Measurements from ENCODE around the gene FLT1. TPM values are rescaled to one million over a fixed set of nuclear protein-coding genes. Genes with fewer than 3 reads are reported as not detected.

Gene FLT1
- total and polyA plus RNA-seq, 7 experiments from 2014 or later = 1.7 to 2.7 (median 2.2) TPM

DNA sequence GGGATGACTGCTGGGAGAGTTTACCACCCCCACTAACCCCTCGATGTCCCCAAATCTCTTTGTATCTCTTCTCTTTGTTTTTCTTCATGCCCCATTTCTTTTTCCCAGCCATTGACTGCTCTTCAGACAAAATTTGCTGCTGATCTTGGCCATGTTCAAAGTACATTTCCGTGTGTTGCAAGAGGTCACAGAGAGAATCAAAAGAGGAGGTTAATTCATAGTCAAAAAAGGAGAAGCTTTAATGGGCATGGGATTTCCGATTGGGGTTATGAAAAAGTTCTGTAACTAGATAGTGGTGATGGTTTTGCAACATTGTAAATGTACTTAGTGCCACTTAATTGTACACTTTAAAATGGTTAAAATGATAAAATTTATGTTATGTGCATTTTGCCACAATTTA, 121.1 kb downstream of the FLT1 start:
- DNase-seq = no peak
- ATAC-seq = peak; percentile 57
- Histone ChIP-seq H3K4me1 (ENCODE audit: control insufficient read depth in 2 of 2, insufficient read depth in 2 of 2, low read length in 2 of 2) (no peaks in the 10 kb centered on the region), H3K36me3 (ENCODE audit: control insufficient read depth in 2 of 3, insufficient read depth in 3 of 3, low read length in 3 of 3) (no peaks in the 10 kb centered on the region), H3K4me3 (ENCODE audit: low read length) (no peak overlapping the region), H3K27me3 (ENCODE audit: control insufficient read depth in 2 of 2, insufficient read depth in 2 of 2, low read length in 2 of 2) (no peaks in the 10 kb centered on the region), H3K9me3 (ENCODE audit: control insufficient read depth in 2 of 3, low read length in 3 of 3) (no peaks in the 10 kb centered on the region), H3K27ac (ENCODE audit: low read depth, low read length) (no peak overlapping the region)
- Mint-ChIP-seq H3K9me3 (no peaks in the 10 kb centered on the region), H3K27ac (no peak overlapping the region), H3K27me3 (peaks cover 0 to 24% (median 2%) of the 10 kb centered on the region in 5 donors), H3K36me3 (peaks cover 0 to under 1% (median 0%) of the 10 kb centered on the region in 5 donors), H3K4me3 (no peak overlapping the region), H3K4me1 (peaks cover 0 to 1% (median 0%) of the 10 kb centered on the region in 7 donors)
- intact Hi-C loops (cut with micrococcal nuclease) = no loop called here
- ChIA-PET CTCF (no interaction called here), POLR2A (no interaction called here)

DNA sequence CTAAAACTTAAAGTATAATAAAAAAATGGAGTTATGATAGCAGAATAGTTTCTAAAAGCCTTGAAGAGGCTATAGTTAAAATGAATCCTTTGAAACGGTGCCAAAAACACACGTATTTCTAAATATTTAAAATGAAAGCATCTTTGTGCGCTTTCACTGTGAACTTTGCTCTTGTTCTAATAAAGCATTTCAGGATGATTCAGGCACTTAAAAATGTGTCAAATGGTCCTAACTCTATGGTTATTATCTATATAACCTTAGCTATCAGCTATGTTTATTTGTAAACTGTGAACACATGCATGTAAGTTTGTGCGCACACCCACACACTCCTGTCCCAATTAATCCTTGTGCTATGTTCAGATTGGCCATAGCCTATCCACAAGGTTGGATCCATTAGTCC, 124.5 kb downstream of the FLT1 start:
- H3K4me3 ChIP-seq (ENCODE audit: low read length) = no peak overlapping the region
- H3K4me1 Mint-ChIP-seq = no peaks in the 10 kb centered on the region
- H3K36me3 ChIP-seq (ENCODE audit: control insufficient read depth in 2 of 3, insufficient read depth in 3 of 3, low read length in 3 of 3) = no peaks in the 10 kb centered on the region
- DNase-seq = no peak
- no peak overlapping the region for H3K4me3 Mint-ChIP-seq
- intact Hi-C loops (cut with micrococcal nuclease) = no loop called here
- no peak for ATAC-seq
- no peak overlapping the region for H3K27ac Mint-ChIP-seq
- POLR2A ChIA-PET = no interaction called here
- CTCF ChIA-PET = no interaction called here
- H3K4me1 ChIP-seq (ENCODE audit: control insufficient read depth in 2 of 2, insufficient read depth in 2 of 2, low read length in 2 of 2) = no peaks in the 10 kb centered on the region
- peaks cover 0 to 19% (median 0%) of the 10 kb centered on the region in 5 donors for H3K27me3 Mint-ChIP-seq
- peaks cover 0 to 5% (median 4%) of the 10 kb centered on the region in 5 donors for H3K36me3 Mint-ChIP-seq
- H3K9me3 Mint-ChIP-seq = peaks cover 0 to 6% (median 0%) of the 10 kb centered on the region in 11 donors
- no peaks in the 10 kb centered on the region for H3K27me3 ChIP-seq (ENCODE audit: control insufficient read depth in 2 of 2, insufficient read depth in 2 of 2, low read length in 2 of 2)
- no peak overlapping the region for H3K27ac ChIP-seq (ENCODE audit: low read depth, low read length)
- H3K9me3 ChIP-seq (ENCODE audit: control insufficient read depth in 2 of 3, low read length in 3 of 3) = no peaks in the 10 kb centered on the region

DNA sequence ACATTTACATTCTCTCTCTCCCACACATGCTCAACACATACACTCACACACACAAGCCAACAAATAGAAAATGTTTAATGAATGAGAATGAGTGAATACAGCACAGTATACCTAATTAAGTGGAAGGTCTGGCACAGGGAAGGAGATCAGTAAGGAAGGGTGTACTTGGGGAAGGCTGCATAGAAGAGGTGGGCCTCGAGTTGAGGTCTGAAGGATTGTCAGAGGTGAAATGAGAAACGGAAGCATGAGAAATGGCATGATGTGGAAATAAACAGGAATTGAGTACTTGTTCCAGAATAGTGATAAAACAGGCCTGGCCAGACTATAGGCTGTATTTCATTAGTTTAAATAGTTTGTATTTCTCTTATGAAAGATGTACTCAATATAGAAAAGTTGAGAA, 136.2 kb downstream of the FLT1 start:
- H3K36me3 ChIP-seq (ENCODE audit: control insufficient read depth in 2 of 3, insufficient read depth in 3 of 3, low read length in 3 of 3) = no peaks in the 10 kb centered on the region
- peaks cover 9 to 45% (median 29%) of the 10 kb centered on the region in 7 donors for H3K4me1 Mint-ChIP-seq
- no peak overlapping the region for H3K4me3 Mint-ChIP-seq
- peaks cover 0 to 12% of the 10 kb centered on the region in 2 donors for H3K4me1 ChIP-seq (ENCODE audit: control insufficient read depth in 2 of 2, insufficient read depth in 2 of 2, low read length in 2 of 2)
- intact Hi-C loops (cut with micrococcal nuclease) = loop anchor here in 1 of 2 donors (5.0 to 10.0 kb wide), 2 partner anchors 136 to 359 kb away; partner anchors contain the start of genes FLT1 and SLC46A3
- no peak overlapping the region for H3K27ac ChIP-seq (ENCODE audit: low read depth, low read length)
- H3K9me3 ChIP-seq (ENCODE audit: control insufficient read depth in 2 of 3, low read length in 3 of 3) = no peaks in the 10 kb centered on the region
- peak overlapping the region in 2 of 9 donors; percentile 21 to 62 for H3K27ac Mint-ChIP-seq
- H3K27me3 ChIP-seq (ENCODE audit: control insufficient read depth in 2 of 2, insufficient read depth in 2 of 2, low read length in 2 of 2) = no peaks in the 10 kb centered on the region
- H3K36me3 Mint-ChIP-seq = peaks cover 0 to 30% (median 0%) of the 10 kb centered on the region in 5 donors
- H3K4me3 ChIP-seq (ENCODE audit: low read length) = no peak overlapping the region
- POLR2A ChIA-PET = no interaction called here
- H3K27me3 Mint-ChIP-seq = peaks cover 0 to 3% (median 0%) of the 10 kb centered on the region in 5 donors
- DNase-seq (no peak), ATAC-seq (no peak)
- CTCF ChIA-PET = no interaction called here
- H3K9me3 Mint-ChIP-seq = peaks cover 0 to 15% (median 0%) of the 10 kb centered on the region in 11 donors

DNA sequence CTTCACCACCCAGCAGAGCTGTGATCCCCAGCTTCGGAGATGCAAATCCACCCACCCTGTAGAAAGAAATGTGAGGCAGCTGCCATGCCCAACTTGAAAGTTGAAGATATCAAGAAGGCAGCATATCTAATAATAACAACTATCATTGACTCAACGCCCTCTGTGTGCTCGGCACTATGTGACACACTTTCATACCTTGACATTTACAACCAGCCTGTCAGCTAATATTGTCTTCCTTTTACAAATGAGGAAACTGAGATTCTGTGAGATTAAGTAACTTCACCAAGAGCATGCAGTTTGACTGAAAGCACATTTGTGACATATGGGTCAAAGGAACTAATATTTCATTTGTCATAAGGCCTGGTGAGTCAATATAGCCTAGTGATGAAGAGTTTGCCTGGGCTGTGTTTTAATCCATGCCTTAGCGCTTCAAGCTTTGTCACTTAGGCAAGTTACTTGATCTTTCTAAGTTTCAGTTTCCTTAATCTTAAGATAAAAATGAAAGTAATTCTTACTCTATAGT, 137.0 kb downstream of the FLT1 start:
- Mint-ChIP-seq H3K4me3 (peak overlapping the region in 1 of 10 donors; percentile 44), H3K4me1 (peaks cover 9 to 47% (median 31%) of the 10 kb centered on the region in 7 donors), H3K36me3 (peaks cover 0 to 30% (median 0%) of the 10 kb centered on the region in 5 donors), H3K27me3 (peaks cover 0 to 3% (median 0%) of the 10 kb centered on the region in 5 donors), H3K27ac (peak overlapping the region in 4 of 9 donors; percentile 1 to 73 (median 5)), H3K9me3 (peaks cover 0 to 15% (median 0%) of the 10 kb centered on the region in 11 donors)
- ChIA-PET CTCF (interaction anchor here (0.6 kb wide), 1 partner anchor 615 kb away, joined by 3 read pairs; no protein-coding TSS in a partner anchor), POLR2A (no interaction called here)
- intact Hi-C loops (cut with micrococcal nuclease) = loop anchor here in 1 of 2 donors (5.0 to 10.0 kb wide), 2 partner anchors 137 to 359 kb away; partner anchors contain the start of genes FLT1 and SLC46A3
- DNase-seq (no peak), ATAC-seq (peak; percentile 76)
- no peaks in the 10 kb centered on the region for H3K9me3 ChIP-seq (ENCODE audit: control insufficient read depth in 2 of 3, low read length in 3 of 3)
- no peaks in the 10 kb centered on the region for H3K27me3 ChIP-seq (ENCODE audit: control insufficient read depth in 2 of 2, insufficient read depth in 2 of 2, low read length in 2 of 2)
- no peaks in the 10 kb centered on the region for H3K36me3 ChIP-seq (ENCODE audit: control insufficient read depth in 2 of 3, insufficient read depth in 3 of 3, low read length in 3 of 3)
- H3K4me1 ChIP-seq (ENCODE audit: control insufficient read depth in 2 of 2, insufficient read depth in 2 of 2, low read length in 2 of 2) = peaks cover 0 to 12% of the 10 kb centered on the region in 2 donors
- no peak overlapping the region for H3K27ac ChIP-seq (ENCODE audit: low read depth, low read length)
- H3K4me3 ChIP-seq (ENCODE audit: low read length) = no peak overlapping the region

DNA sequence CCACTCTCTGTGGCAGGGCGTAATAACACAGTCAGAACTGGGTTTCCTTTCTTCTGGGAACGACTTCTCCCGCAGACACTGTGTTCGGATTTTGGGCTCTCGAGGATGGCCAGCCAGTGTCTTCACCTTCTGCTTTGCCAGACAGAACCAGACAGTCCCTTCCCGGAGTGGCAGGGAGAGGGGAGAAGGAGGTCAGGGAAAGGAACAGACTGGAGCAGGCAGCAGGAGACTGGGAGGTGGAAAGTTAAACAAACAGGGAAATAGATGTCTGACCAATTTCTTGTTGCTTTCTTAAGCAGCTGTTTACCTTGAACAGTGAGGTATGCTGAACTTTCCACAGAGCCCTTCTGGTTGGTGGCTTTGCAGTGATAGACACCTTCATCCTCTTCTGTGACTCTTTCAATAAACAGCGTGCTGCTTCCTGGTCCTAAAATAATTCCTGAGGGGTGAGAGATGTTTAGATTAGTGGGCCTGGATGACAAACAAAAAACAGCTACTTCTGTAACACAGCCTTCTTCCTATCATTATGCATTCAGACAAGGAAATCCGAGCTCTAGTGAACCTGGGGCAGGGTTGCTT, 137.6 kb downstream of the FLT1 start:
- peaks cover 0 to 15% (median 0%) of the 10 kb centered on the region in 11 donors for H3K9me3 Mint-ChIP-seq
- CTCF ChIA-PET = no interaction called here

DNA sequence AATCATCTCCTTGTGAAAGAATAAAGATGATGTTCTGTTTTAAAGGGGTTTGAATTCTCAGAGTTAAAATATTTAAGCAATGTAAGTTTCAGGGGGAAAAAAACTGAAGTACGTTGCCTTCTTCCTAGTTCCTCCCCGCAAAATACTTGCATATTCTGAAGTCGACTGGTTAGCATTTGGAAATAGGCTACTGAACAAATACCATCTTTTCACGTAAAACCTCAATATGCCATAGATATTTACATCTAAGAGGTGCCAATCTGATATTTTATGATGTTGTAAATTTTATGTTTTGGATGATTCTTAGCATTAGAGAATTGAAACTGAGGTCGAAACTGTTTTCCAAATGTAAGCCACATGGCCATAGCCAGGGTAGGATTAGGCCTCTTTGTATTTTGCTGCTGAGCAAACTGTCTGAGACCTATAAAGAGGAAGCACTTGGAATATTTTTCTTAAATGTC, 138.3 kb downstream of the FLT1 start:
- H3K9me3 Mint-ChIP-seq = peaks cover 0 to 15% (median 0%) of the 10 kb centered on the region in 11 donors
- Histone ChIP-seq H3K4me1 (ENCODE audit: control insufficient read depth in 2 of 2, insufficient read depth in 2 of 2, low read length in 2 of 2) (peaks cover 0 to 12% of the 10 kb centered on the region in 2 donors), H3K36me3 (ENCODE audit: control insufficient read depth in 2 of 3, insufficient read depth in 3 of 3, low read length in 3 of 3) (no peaks in the 10 kb centered on the region), H3K4me3 (ENCODE audit: low read length) (no peak overlapping the region), H3K27ac (ENCODE audit: low read depth, low read length) (no peak overlapping the region), H3K9me3 (ENCODE audit: control insufficient read depth in 2 of 3, low read length in 3 of 3) (no peaks in the 10 kb centered on the region), H3K27me3 (ENCODE audit: control insufficient read depth in 2 of 2, insufficient read depth in 2 of 2, low read length in 2 of 2) (no peaks in the 10 kb centered on the region)
- CTCF ChIA-PET = no interaction called here
- no peak overlapping the region for H3K27ac Mint-ChIP-seq
- H3K4me1 Mint-ChIP-seq = peaks cover 9 to 47% (median 31%) of the 10 kb centered on the region in 7 donors
- intact Hi-C loops (cut with micrococcal nuclease) = loop anchor here in 1 of 2 donors (5.0 to 10.0 kb wide), 2 partner anchors 138 to 361 kb away; partner anchors contain the start of genes FLT1 and SLC46A3
- peaks cover 0 to 3% (median 0%) of the 10 kb centered on the region in 5 donors for H3K27me3 Mint-ChIP-seq
- ATAC-seq (no peak), DNase-seq (no peak)
- H3K36me3 Mint-ChIP-seq = peaks cover 0 to 29% (median 0%) of the 10 kb centered on the region in 5 donors
- POLR2A ChIA-PET = no interaction called here
- H3K4me3 Mint-ChIP-seq = no peak overlapping the region

More for the DNA sequence above, 137.6 kb downstream of the FLT1 start:
- H3K27ac ChIP-seq (ENCODE audit: low read depth, low read length) = no peak overlapping the region
- H3K9me3 ChIP-seq (ENCODE audit: control insufficient read depth in 2 of 3, low read length in 3 of 3) = no peaks in the 10 kb centered on the region
- no peak overlapping the region for H3K4me3 ChIP-seq (ENCODE audit: low read length)
- H3K4me1 ChIP-seq (ENCODE audit: control insufficient read depth in 2 of 2, insufficient read depth in 2 of 2, low read length in 2 of 2) = peaks cover 0 to 12% of the 10 kb centered on the region in 2 donors
- Mint-ChIP-seq H3K27ac (peak overlapping the region in 3 of 9 donors; percentile 3 to 71 (median 7)), H3K4me3 (peak overlapping the region in 1 of 10 donors; percentile 44), H3K27me3 (peaks cover 0 to 6% (median 0%) of the 10 kb centered on the region in 5 donors), H3K36me3 (peaks cover 0 to 30% (median 0%) of the 10 kb centered on the region in 5 donors), H3K4me1 (peaks cover 9 to 47% (median 31%) of the 10 kb centered on the region in 7 donors)
- no peaks in the 10 kb centered on the region for H3K27me3 ChIP-seq (ENCODE audit: control insufficient read depth in 2 of 2, insufficient read depth in 2 of 2, low read length in 2 of 2)
- POLR2A ChIA-PET = no interaction called here
- intact Hi-C loops (cut with micrococcal nuclease) = loop anchor here in 1 of 2 donors (5.0 to 10.0 kb wide), 2 partner anchors 137 to 360 kb away; partner anchors contain the start of genes FLT1 and SLC46A3
- DNase-seq = no peak
- H3K36me3 ChIP-seq (ENCODE audit: control insufficient read depth in 2 of 3, insufficient read depth in 3 of 3, low read length in 3 of 3) = no peaks in the 10 kb centered on the region
- ATAC-seq = no peak

Measured in naive thymus-derived CD4-positive, alpha-beta T cell (primary cell).